WERI-Rb-1 (cell line): ENCODE data around the gene BBS2.

Experiments used
- DNase-seq: peaks from one replicate; pipeline ENCODE4 v3.0.0-alpha.2; 2020
- H3K27ac ChIP-seq: fragments of 250-450 bp; sonication (Bioruptor Pico); 2 replicates; pipeline ENCODE4 v1.5.1; 2020; ENCODE audit warnings: mild to moderate bottlenecking, moderate library complexity
- H3K27me3 ChIP-seq: fragments of 250-450 bp; sonication (Bioruptor Pico); 2 replicates; pipeline ENCODE4 v1.5.1; 2021; ENCODE audit warnings: mild to moderate bottlenecking, low read depth, moderate library complexity; ENCODE audit not compliant: insufficient read depth, severe bottlenecking
- H3K36me3 ChIP-seq: fragments of 250-450 bp; sonication (Bioruptor Pico); 2 replicates; pipeline ENCODE4 v1.5.1; 2020; ENCODE audit warnings: mild to moderate bottlenecking, moderate library complexity
- H3K4me3 ChIP-seq: 2 replicates; pipeline ENCODE4 v1.5.1; 2011; ENCODE audit warnings: low read depth, mild to moderate bottlenecking, control low read depth, low read length
- H3K9me3 ChIP-seq: fragments of 250-450 bp; sonication (Bioruptor Pico); 2 replicates; pipeline ENCODE4 v1.5.1; 2021; ENCODE audit warnings: mild to moderate bottlenecking, moderate library complexity; ENCODE audit not compliant: severe bottlenecking
- CTCF ChIP-seq: IDR thresholded peaks from 2 replicates; pipeline ENCODE4 v1.5.1; 2011; ENCODE audit warnings: low read depth, mild to moderate bottlenecking, control low read depth, inconsistent platforms, low read length

BBS2 gene

GRCh38 chr16:56519459-56520250 is at the start of gene BBS2:
Gene BBS2 (minus strand): TSS chr16:56520024. CDS start chr16:56519862, 162 bp downstream.
- Histone ChIP-seq H3K27me3 (no peaks in the 10 kb centered on the region), H3K27ac (peak within 1 kb of the TSS; percentile 79), H3K9me3 (no peaks in the 10 kb centered on the region), H3K4me3 (peak within 1 kb of the TSS; percentile 94), H3K36me3 (no peaks in the 10 kb centered on the region)
- peak; percentile 91 for DNase-seq
- no peak for TF ChIP-seq CTCF

GRCh38 chr16:56564793-56565477 is 45.1 kb upstream of the BBS2 start, which contains the start of gene MT4:
Gene MT4 (plus strand): TSS chr16:56565073. CDS start chr16:56565129, 56 bp downstream.
- no peak for TF ChIP-seq CTCF
- no peak for DNase-seq
- H3K27me3 ChIP-seq = no peaks in the 10 kb centered on the region
- no peaks in the 10 kb centered on the region for H3K36me3 ChIP-seq
- no peaks in the 10 kb centered on the region for H3K9me3 ChIP-seq
- H3K27ac ChIP-seq = no peak within 1 kb of the TSS
- H3K4me3 ChIP-seq = no peak within 1 kb of the TSS

GRCh38 chr16:56561126-56561525 is 41.3 kb upstream of the BBS2 start:
- no peaks in the 10 kb centered on the region for H3K36me3 ChIP-seq

GRCh38 chr16:56560447-56560846 is 40.6 kb upstream of the BBS2 start:
- no peak for DNase-seq
- Histone ChIP-seq H3K9me3 (no peaks in the 10 kb centered on the region), H3K4me3 (no peak overlapping the region), H3K27ac (no peak overlapping the region), H3K27me3 (no peaks in the 10 kb centered on the region), H3K36me3 (no peaks in the 10 kb centered on the region)
- no peak for TF ChIP-seq CTCF

More at GRCh38 chr16:56561126-56561525, 41.3 kb upstream of the BBS2 start:
- Histone ChIP-seq H3K9me3 (no peaks in the 10 kb centered on the region), H3K4me3 (no peak overlapping the region), H3K27me3 (no peaks in the 10 kb centered on the region), H3K27ac (no peak overlapping the region)
- no peak for TF ChIP-seq CTCF
- no peak for DNase-seq

- no peak for TF ChIP-seq CTCF
- Histone ChIP-seq H3K27me3 (no peaks in the 10 kb centered on the region), H3K27ac (no peak overlapping the region), H3K9me3 (no peaks in the 10 kb centered on the region), H3K4me3 (no peak overlapping the region), H3K36me3 (no peaks in the 10 kb centered on the region)
- no peak for DNase-seq
Measured at GRCh38 chr16:56559109-56559508, 39.3 kb upstream of the BBS2 start.
